GM12878 (cell line): ENCODE results near the gene RELL2. TPM values are rescaled to one million over a fixed set of nuclear protein-coding genes. Genes with fewer than 3 reads are reported as not detected.

ENCODE experiments used
- ATAC-seq: fragments of 200-7000 bp; cut with Tn5 transposase; 3 replicates; pipeline ENCODE4 v1.9.1; 2020; ENCODE audit warnings: mild to moderate bottlenecking, moderate library complexity
- BruUV-seq: library from RNA; stranded (reverse); fragments of 400-500 nt; replicated peaks from 2 replicates; lab custom pipeline; 2021; lab: Mats Ljungman, UMichigan
- CTCF ChIA-PET: fragments of 300-600 bp; sonication (Branson Sonifier 250); formaldehyde crosslinking; extraction: SDS; loops from one replicate; lab custom pipeline; 2021; ENCODE audit warnings: inconsistent platforms; lab: Yijun Ruan, JAX
- POLR2A ChIA-PET: fragments of 350-600 bp; formaldehyde crosslinking; extraction: SDS; loops from one replicate; lab custom pipeline; 2021; ENCODE audit warnings: inconsistent platforms; lab: Charles Lee
- RAD21 ChIA-PET: fragments of 300-600 bp; sonication (Branson Sonifier 250); formaldehyde crosslinking; loops from one replicate; lab custom pipeline; 2023; ENCODE audit warnings: antibody characterized with exemption; ENCODE audit not compliant: unreplicated experiment; lab: Charles Lee
- SMC1A ChIA-PET: fragments of 300-600 bp; sonication (Branson Sonifier 250); formaldehyde crosslinking; loops from one replicate; lab custom pipeline; 2023; ENCODE audit not compliant: unreplicated experiment, uncharacterized antibody; lab: Charles Lee
- DNase-seq: peaks from one replicate; pipeline ENCODE4 v3.0.0-alpha.2; 2011; ENCODE audit warnings: low read depth, low spot score
- FAIRE-seq: peaks from 3 replicates; lab custom pipeline; 2011; peaks lifted over from hg19 to GRCh38; lab: Jason Lieb, UNC
- H2AFZ ChIP-seq: 2 replicates; pipeline ENCODE4 v1.6.0; 2011; ENCODE audit warnings: low read depth, low read length, control low read depth; ENCODE audit not compliant: control insufficient read depth
- H3K27ac ChIP-seq: 2 replicates; pipeline ENCODE4 v1.5.1; 2011; ENCODE audit warnings: control low read depth; ENCODE audit not compliant: control insufficient read depth, insufficient read depth
- H3K27me3 ChIP-seq, 2 experiments: replicated peaks in 1 of 2; 2 replicates each; pipeline versions ENCODE4 v1.6.0 to v1.6.1; 2011; ENCODE audit warnings: low read length in 1 of 2; ENCODE audit not compliant: control insufficient read depth in 2 of 2, insufficient read depth in 2 of 2
- H3K36me3 ChIP-seq, 2 experiments: 2 replicates each; pipeline ENCODE4 v1.5.1; 2011; ENCODE audit warnings: low read length in 1 of 2; ENCODE audit not compliant: control insufficient read depth in 2 of 2, insufficient read depth in 2 of 2
- H3K4me1 ChIP-seq: 2 replicates; pipeline ENCODE4 v1.6.1; 2011; ENCODE audit warnings: mild to moderate bottlenecking, low read length, moderate library complexity, mixed read lengths; ENCODE audit not compliant: control insufficient read depth, insufficient read depth
- H3K4me2 ChIP-seq: 2 replicates; pipeline ENCODE4 v1.6.0; 2011; ENCODE audit warnings: control low read depth; ENCODE audit not compliant: control insufficient read depth, insufficient read depth
- H3K4me3 ChIP-seq: fragments of 200-600 bp; sonication (generic); 2 replicates; pipeline ENCODE4 v1.5.1; 2016
- H3K79me2 ChIP-seq: 2 replicates; pipeline ENCODE4 v1.6.0; 2011; ENCODE audit warnings: low read length; ENCODE audit not compliant: control insufficient read depth, insufficient read depth
- H3K9ac ChIP-seq: 2 replicates; pipeline ENCODE4 v1.8.0; 2011; ENCODE audit warnings: low read length, control low read depth, mixed read lengths; ENCODE audit not compliant: control insufficient read depth, insufficient read depth
- H3K9me3 ChIP-seq: replicated peaks from 3 replicates; pipeline ENCODE4 v1.5.1; 2011; ENCODE audit warnings: mild to moderate bottlenecking, low read length; ENCODE audit not compliant: control insufficient read depth, insufficient read depth
- H4K20me1 ChIP-seq: 2 replicates; pipeline ENCODE4 v1.6.0; 2011; ENCODE audit not compliant: control insufficient read depth, insufficient read depth
- BMI1 ChIP-seq: fragments of 450-650 bp; IDR thresholded peaks from 2 replicates; pipeline ENCODE4 v1.6.1; 2016; ENCODE audit warnings: mild to moderate bottlenecking, moderate library complexity, borderline replicate concordance
- JUND ChIP-seq: IDR thresholded peaks from 2 replicates; pipeline ENCODE4 v1.6.1; 2012; ENCODE audit warnings: low read depth, mild to moderate bottlenecking, low read length, improper control_type of control experiment, moderate library complexity
- MEF2B ChIP-seq: fragments of 450-650 bp; IDR thresholded peaks from 2 replicates; pipeline ENCODE4 v1.6.1; 2018; ENCODE audit warnings: mild to moderate bottlenecking, moderate library complexity; ENCODE audit not compliant: partially characterized antibody, poor library complexity, severe bottlenecking
- NFIC ChIP-seq: IDR thresholded peaks from 2 replicates; pipeline ENCODE4 v1.6.1; 2012; ENCODE audit warnings: low read depth, mild to moderate bottlenecking, inconsistent platforms, low read length, moderate library complexity
- NFXL1 ChIP-seq: fragments of 450-650 bp; IDR thresholded peaks from 2 replicates; pipeline ENCODE4 v1.6.1; 2017; ENCODE audit warnings: antibody characterized with exemption, mild to moderate bottlenecking, borderline replicate concordance
- NFYA ChIP-seq: IDR thresholded peaks from 2 replicates; pipeline ENCODE4 v1.6.1; 2011; ENCODE audit warnings: low read depth, mild to moderate bottlenecking, low read length, improper control_type of control experiment, borderline replicate concordance
- POU2F2 ChIP-seq: IDR thresholded peaks from 3 replicates; pipeline ENCODE4 v1.6.1; 2011; ENCODE audit warnings: low read depth, mild to moderate bottlenecking, low read length, borderline replicate concordance
- RB1 ChIP-seq: fragments of 450-650 bp; formaldehyde crosslinking; IDR thresholded peaks from 2 replicates; pipeline ENCODE4 v1.6.1; 2017; ENCODE audit warnings: mild to moderate bottlenecking, borderline replicate concordance
- SMC3 ChIP-seq: IDR thresholded peaks from 2 replicates; pipeline ENCODE4 v1.6.1; 2011; ENCODE audit warnings: low read length, improper control_type of control experiment, borderline replicate concordance
- STAT1 ChIP-seq: fragments of 450-650 bp; conservative IDR thresholded peaks from 2 replicates; pipeline ENCODE4 v1.6.1; 2014; ENCODE audit warnings: antibody characterized with exemption, mild to moderate bottlenecking
- SUZ12 ChIP-seq: fragments of 200-600 bp; sonication (generic); IDR thresholded peaks from one replicate; pipeline ENCODE4 v1.6.1; 2018; ENCODE audit warnings: antibody characterized with exemption, mild to moderate bottlenecking; ENCODE audit not compliant: unreplicated experiment
- TAF1 ChIP-seq: IDR thresholded peaks from 2 replicates; pipeline ENCODE4 v1.6.1; 2011; ENCODE audit warnings: mild to moderate bottlenecking, low read depth, low read length, borderline replicate concordance
- TARDBP ChIP-seq: IDR thresholded peaks from 2 replicates; pipeline ENCODE4 v1.6.1; 2016; ENCODE audit warnings: borderline replicate concordance
- ZNF274 ChIP-seq: IDR thresholded peaks from one replicate; pipeline ENCODE4 v1.8.0; 2011; ENCODE audit not compliant: insufficient read length, insufficient read depth
- in situ Hi-C: fragments of 300-500 bp; cut with MboI; formaldehyde crosslinking; loops from 9 replicates; pipeline ENCODE4 v1.14.3; 2018; ENCODE audit warnings: mixed read lengths
- intact Hi-C: fragments of 100-400 bp; cut with micrococcal nuclease; formaldehyde crosslinking; loops from one replicate; pipeline ENCODE4 v1.14.2; 2022; ENCODE audit not compliant: unreplicated experiment
- polyA plus RNA-seq, 11 experiments: library from polyadenylated mRNA; depleted of rRNA in 4 of 11; unstranded in 6 of 11; stranded (reverse) in 5 of 11; fragments of >200 nt; fragmentation: Nextera tagmentation in 4 of 11; fragmentation: Illumina TruSeq in 1 of 11; extraction: Ambion mirVana in 4 of 11; extraction: Trizol in 1 of 11; gene quantifications; 1 replicate in 1 of 11; 2 replicates in 10 of 11; pipeline versions ENCODE4 v1.2.1 to v1.2.3, GENCODE V29; 2011 to 2016; ENCODE audit warnings: inconsistent platforms in 2 of 11, missing spikeins in 2 of 11, low read depth in 1 of 11
- total RNA-seq, 4 experiments: library from RNA; depleted of rRNA in 3 of 4; stranded (reverse); fragments of >200 nt in 3 of 4; fragmentation: Illumina TruSeq in 1 of 4; extraction: Trizol in 1 of 4; gene quantifications; 2 replicates each; pipeline versions ENCODE4 v1.2.1 to v1.2.3, GENCODE V29; 2013 to 2021
- TF ChIP-seq, protein P1 (sequence below): fragments of 450-650 bp; IDR thresholded peaks from 2 replicates; pipeline ENCODE4 v1.6.1; 2016; ENCODE audit warnings: mild to moderate bottlenecking
- TF ChIP-seq, protein P2 (sequence below): fragments of 450-650 bp; IDR thresholded peaks from 2 replicates; pipeline ENCODE4 v1.6.1; 2016; ENCODE audit warnings: mild to moderate bottlenecking

Gene RELL2
- total and polyA plus RNA-seq, 10 of the 15 experiments (the other 5 are each of a cell fraction or from before 2014, with no cell fraction given): 0.23 to 21.4 (median 7.1) TPM

DNA sequence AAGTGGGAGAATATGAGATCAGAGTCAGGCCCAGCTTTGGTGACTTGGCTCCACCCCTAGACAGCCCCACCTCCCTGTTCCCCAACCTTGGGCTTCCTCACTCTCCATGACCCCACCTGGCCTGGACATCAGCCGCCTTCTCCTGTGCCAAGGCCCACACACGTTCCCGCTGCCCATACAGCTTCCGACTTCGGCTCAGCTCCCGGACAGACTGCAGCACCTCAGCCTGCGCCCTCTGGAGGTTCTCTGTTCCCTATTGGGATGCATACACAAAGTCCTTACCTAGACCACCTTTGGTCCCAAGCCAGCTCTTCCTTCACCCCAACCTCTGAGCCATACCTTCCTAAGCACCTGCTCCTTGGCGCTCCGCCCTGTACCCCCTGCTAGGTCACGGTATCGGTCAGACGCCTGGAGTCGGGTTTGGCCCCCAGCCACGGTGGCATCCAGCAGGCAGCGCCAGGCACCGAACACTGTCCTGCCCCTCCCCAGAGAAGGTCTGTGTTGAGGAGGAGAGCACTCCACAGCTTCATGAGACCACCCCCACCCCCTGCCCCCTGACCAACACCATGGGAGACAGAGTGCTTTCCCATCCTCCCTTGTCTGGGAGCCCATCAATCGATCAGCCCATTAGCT, 12.4 kb downstream of the RELL2 start (continued):
- TF ChIP-seq, protein P1, sequence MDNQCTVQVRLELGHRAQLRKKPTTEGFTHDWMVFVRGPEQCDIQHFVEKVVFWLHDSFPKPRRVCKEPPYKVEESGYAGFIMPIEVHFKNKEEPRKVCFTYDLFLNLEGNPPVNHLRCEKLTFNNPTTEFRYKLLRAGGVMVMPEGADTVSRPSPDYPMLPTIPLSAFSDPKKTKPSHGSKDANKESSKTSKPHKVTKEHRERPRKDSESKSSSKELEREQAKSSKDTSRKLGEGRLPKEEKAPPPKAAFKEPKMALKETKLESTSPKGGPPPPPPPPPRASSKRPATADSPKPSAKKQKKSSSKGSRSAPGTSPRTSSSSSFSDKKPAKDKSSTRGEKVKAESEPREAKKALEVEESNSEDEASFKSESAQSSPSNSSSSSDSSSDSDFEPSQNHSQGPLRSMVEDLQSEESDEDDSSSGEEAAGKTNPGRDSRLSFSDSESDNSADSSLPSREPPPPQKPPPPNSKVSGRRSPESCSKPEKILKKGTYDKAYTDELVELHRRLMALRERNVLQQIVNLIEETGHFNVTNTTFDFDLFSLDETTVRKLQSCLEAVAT: no peak
- no peak for TF ChIP-seq ZNF274
- TF ChIP-seq, all 136 proteins: peak for 0

DNA sequence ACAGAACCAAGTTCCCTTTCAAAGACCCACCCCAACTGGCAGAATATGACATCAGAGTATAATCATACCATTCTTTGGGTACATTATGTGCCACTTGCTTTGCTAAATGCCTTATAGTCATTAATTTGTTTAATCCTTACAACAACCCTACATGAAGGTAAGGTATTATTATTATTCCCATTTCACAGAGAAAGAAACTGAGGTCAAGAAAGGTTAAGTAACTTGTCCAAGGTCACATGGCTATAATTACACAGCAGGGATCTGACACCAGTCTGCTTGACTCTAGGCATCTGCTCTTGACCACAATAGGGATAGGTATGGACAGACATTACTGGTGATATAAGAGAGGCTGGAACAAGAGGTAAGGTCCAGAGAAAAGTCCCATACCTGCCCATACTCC, 13.2 kb downstream of the RELL2 start:
- no peaks in the 10 kb centered on the region for H3K79me2 ChIP-seq
- no peak overlapping the region for H3K4me2 ChIP-seq
- no peak for ATAC-seq
- H4K20me1 ChIP-seq: no peaks in the 10 kb centered on the region
- H3K27ac ChIP-seq: no peak overlapping the region
- TSS peak; percentile 54 for BruUV-seq
- SMC1A ChIA-PET: no interaction called here
- no peak for DNase-seq
- H3K9ac ChIP-seq: no peak overlapping the region
- TF ChIP-seq SMC3 (no peak), MEF2B (no peak), NFIC (no peak), BMI1 (no peak), NFXL1 (no peak), SUZ12 (no peak), STAT1 (no peak), NFYA (no peak), RB1 (no peak), TAF1 (no peak), JUND (no peak), POU2F2 (no peak), TARDBP (no peak)
- TF ChIP-seq, protein P2, sequence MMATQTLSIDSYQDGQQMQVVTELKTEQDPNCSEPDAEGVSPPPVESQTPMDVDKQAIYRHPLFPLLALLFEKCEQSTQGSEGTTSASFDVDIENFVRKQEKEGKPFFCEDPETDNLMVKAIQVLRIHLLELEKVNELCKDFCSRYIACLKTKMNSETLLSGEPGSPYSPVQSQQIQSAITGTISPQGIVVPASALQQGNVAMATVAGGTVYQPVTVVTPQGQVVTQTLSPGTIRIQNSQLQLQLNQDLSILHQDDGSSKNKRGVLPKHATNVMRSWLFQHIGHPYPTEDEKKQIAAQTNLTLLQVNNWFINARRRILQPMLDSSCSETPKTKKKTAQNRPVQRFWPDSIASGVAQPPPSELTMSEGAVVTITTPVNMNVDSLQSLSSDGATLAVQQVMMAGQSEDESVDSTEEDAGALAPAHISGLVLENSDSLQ: no peak
- peaks cover 8% of the 10 kb centered on the region for H3K4me1 ChIP-seq
- RAD21 ChIA-PET: no interaction called here
- no peak overlapping the region for H3K4me3 ChIP-seq
- FAIRE-seq: no peak
- intact Hi-C loops (no loop called here), in situ Hi-C loops (no loop called here)
- no peaks in the 10 kb centered on the region for H3K36me3 ChIP-seq
- POLR2A ChIA-PET: interaction anchor here (2.0 kb wide), 1 partner anchor 13 kb away, joined by 5 read pairs; the partner anchor contains the start of genes HDAC3 and RELL2
- CTCF ChIA-PET: interaction anchor here (1.4 to 2.1 kb wide), 2 partner anchors 13 to 33 kb away, joined by 5 to 13 read pairs; partner anchors contain the start of genes HDAC3 and RELL2
- no peaks in the 10 kb centered on the region for H3K27me3 ChIP-seq
- no peak overlapping the region for H2AFZ ChIP-seq
- H3K9me3 ChIP-seq: no peaks in the 10 kb centered on the region
